GM12878 (cell line): ENCODE data around the gene TRIOBP. TPM values are rescaled to one million over a fixed set of nuclear protein-coding genes. Genes with fewer than 3 reads are reported as not detected.

Experiments used
- ATAC-seq: fragments of 200-7000 bp; cut with Tn5 transposase; 3 replicates; pipeline ENCODE4 v1.9.1; 2020; ENCODE audit warnings: mild to moderate bottlenecking, moderate library complexity
- BruUV-seq: library from RNA; stranded (reverse); fragments of 400-500 nt; replicated peaks from 2 replicates; lab custom pipeline; 2021; lab: Mats Ljungman, UMichigan
- CTCF ChIA-PET: fragments of 300-600 bp; sonication (Branson Sonifier 250); formaldehyde crosslinking; extraction: SDS; loops from one replicate; lab custom pipeline; 2021; ENCODE audit warnings: inconsistent platforms; lab: Yijun Ruan, JAX
- POLR2A ChIA-PET: fragments of 350-600 bp; formaldehyde crosslinking; extraction: SDS; loops from one replicate; lab custom pipeline; 2021; ENCODE audit warnings: inconsistent platforms; lab: Charles Lee
- RAD21 ChIA-PET: fragments of 300-600 bp; sonication (Branson Sonifier 250); formaldehyde crosslinking; loops from one replicate; lab custom pipeline; 2023; ENCODE audit warnings: antibody characterized with exemption; ENCODE audit not compliant: unreplicated experiment; lab: Charles Lee
- SMC1A ChIA-PET: fragments of 300-600 bp; sonication (Branson Sonifier 250); formaldehyde crosslinking; loops from one replicate; lab custom pipeline; 2023; ENCODE audit not compliant: unreplicated experiment, uncharacterized antibody; lab: Charles Lee
- DNase-seq: peaks from one replicate; pipeline ENCODE4 v3.0.0-alpha.2; 2011; ENCODE audit warnings: low read depth, low spot score
- FAIRE-seq: peaks from 3 replicates; lab custom pipeline; 2011; peaks lifted over from hg19 to GRCh38; lab: Jason Lieb, UNC
- H2AFZ ChIP-seq: 2 replicates; pipeline ENCODE4 v1.6.0; 2011; ENCODE audit warnings: low read depth, low read length, control low read depth; ENCODE audit not compliant: control insufficient read depth
- H3K27ac ChIP-seq: 2 replicates; pipeline ENCODE4 v1.5.1; 2011; ENCODE audit warnings: control low read depth; ENCODE audit not compliant: control insufficient read depth, insufficient read depth
- H3K27me3 ChIP-seq, 2 experiments: replicated peaks in 1 of 2; 2 replicates each; pipeline versions ENCODE4 v1.6.0 to v1.6.1; 2011; ENCODE audit warnings: low read length in 1 of 2; ENCODE audit not compliant: control insufficient read depth in 2 of 2, insufficient read depth in 2 of 2
- H3K36me3 ChIP-seq, 2 experiments: 2 replicates each; pipeline ENCODE4 v1.5.1; 2011; ENCODE audit warnings: low read length in 1 of 2; ENCODE audit not compliant: control insufficient read depth in 2 of 2, insufficient read depth in 2 of 2
- H3K4me1 ChIP-seq: 2 replicates; pipeline ENCODE4 v1.6.1; 2011; ENCODE audit warnings: mild to moderate bottlenecking, low read length, moderate library complexity, mixed read lengths; ENCODE audit not compliant: control insufficient read depth, insufficient read depth
- H3K4me2 ChIP-seq: 2 replicates; pipeline ENCODE4 v1.6.0; 2011; ENCODE audit warnings: control low read depth; ENCODE audit not compliant: control insufficient read depth, insufficient read depth
- H3K4me3 ChIP-seq: fragments of 200-600 bp; sonication (generic); 2 replicates; pipeline ENCODE4 v1.5.1; 2016
- H3K79me2 ChIP-seq: 2 replicates; pipeline ENCODE4 v1.6.0; 2011; ENCODE audit warnings: low read length; ENCODE audit not compliant: control insufficient read depth, insufficient read depth
- H3K9ac ChIP-seq: 2 replicates; pipeline ENCODE4 v1.8.0; 2011; ENCODE audit warnings: low read length, control low read depth, mixed read lengths; ENCODE audit not compliant: control insufficient read depth, insufficient read depth
- H3K9me3 ChIP-seq: replicated peaks from 3 replicates; pipeline ENCODE4 v1.5.1; 2011; ENCODE audit warnings: mild to moderate bottlenecking, low read length; ENCODE audit not compliant: control insufficient read depth, insufficient read depth
- H4K20me1 ChIP-seq: 2 replicates; pipeline ENCODE4 v1.6.0; 2011; ENCODE audit not compliant: control insufficient read depth, insufficient read depth
- ESRRA ChIP-seq: IDR thresholded peaks from 2 replicates; pipeline ENCODE4 v1.6.1; 2012; ENCODE audit warnings: mild to moderate bottlenecking, low read length, improper control_type of control experiment
- EZH2 ChIP-seq: IDR thresholded peaks from 2 replicates; pipeline ENCODE4 v1.6.1; 2012; ENCODE audit warnings: low read depth, mild to moderate bottlenecking, control low read depth, inconsistent platforms, low read length, borderline replicate concordance; ENCODE audit not compliant: control insufficient read depth
- GATAD2B ChIP-seq: fragments of 450-650 bp; conservative IDR thresholded peaks from 2 replicates; pipeline ENCODE4 v1.6.1; 2017; ENCODE audit warnings: low read depth, mild to moderate bottlenecking, moderate library complexity
- IRF4 ChIP-seq: IDR thresholded peaks from 2 replicates; pipeline ENCODE4 v1.6.1; 2011; ENCODE audit warnings: low read depth, low read length
- YY1 ChIP-seq: IDR thresholded peaks from 2 replicates; pipeline ENCODE4 v1.6.1; 2011; ENCODE audit warnings: low read depth, mild to moderate bottlenecking, low read length
- ZBTB11 ChIP-seq: fragments of 450-650 bp; formaldehyde crosslinking; IDR thresholded peaks from 2 replicates; pipeline ENCODE4 v1.5.0; 2022; ENCODE audit warnings: mild to moderate bottlenecking, missing genetic modification characterization
- ZSCAN29 ChIP-seq: fragments of 450-650 bp; IDR thresholded peaks from 2 replicates; pipeline ENCODE4 v1.6.1; 2017; ENCODE audit warnings: mild to moderate bottlenecking, moderate library complexity
- WGBS: methylation state at CpG from one replicate; pipeline ENCODE4 v1.1.6; 2016; ENCODE audit warnings: low lambda C conversion rate; ENCODE audit not compliant: insufficient replicate concordance, insufficient coverage; ENCODE audit errors: missing lambda C conversion rate; 5-methylcytosine and 5-hydroxymethylcytosine counted together
- in situ Hi-C: fragments of 300-500 bp; cut with MboI; formaldehyde crosslinking; loops from 9 replicates; pipeline ENCODE4 v1.14.3; 2018; ENCODE audit warnings: mixed read lengths
- intact Hi-C: fragments of 100-400 bp; cut with micrococcal nuclease; formaldehyde crosslinking; loops from one replicate; pipeline ENCODE4 v1.14.2; 2022; ENCODE audit not compliant: unreplicated experiment
- polyA plus RNA-seq, 11 experiments: library from polyadenylated mRNA; depleted of rRNA in 4 of 11; unstranded in 6 of 11; stranded (reverse) in 5 of 11; fragments of >200 nt; fragmentation: Nextera tagmentation in 4 of 11; fragmentation: Illumina TruSeq in 1 of 11; extraction: Ambion mirVana in 4 of 11; extraction: Trizol in 1 of 11; gene quantifications; 1 replicate in 1 of 11; 2 replicates in 10 of 11; pipeline versions ENCODE4 v1.2.1 to v1.2.3, GENCODE V29; 2011 to 2016; ENCODE audit warnings: inconsistent platforms in 2 of 11, missing spikeins in 2 of 11, low read depth in 1 of 11
- total RNA-seq, 4 experiments: library from RNA; depleted of rRNA in 3 of 4; stranded (reverse); fragments of >200 nt in 3 of 4; fragmentation: Illumina TruSeq in 1 of 4; extraction: Trizol in 1 of 4; gene quantifications; 2 replicates each; pipeline versions ENCODE4 v1.2.1 to v1.2.3, GENCODE V29; 2013 to 2021
- TF ChIP-seq, protein P1 (sequence below): IDR thresholded peaks from 2 replicates; pipeline ENCODE4 v1.6.1; 2012; ENCODE audit warnings: low read length, inconsistent platforms
- TF ChIP-seq, protein P2 (sequence below): fragments of 450-650 bp; IDR thresholded peaks from 2 replicates; pipeline ENCODE4 v1.6.1; 2018; ENCODE audit warnings: mild to moderate bottlenecking, low read depth, moderate library complexity; ENCODE audit not compliant: partially characterized antibody
- TF ChIP-seq, protein P3 (sequence below): fragments of 450-650 bp; IDR thresholded peaks from 2 replicates; pipeline ENCODE4 v1.6.1; 2017; ENCODE audit warnings: antibody characterized with exemption, mild to moderate bottlenecking, moderate library complexity

TRIOBP gene
- total and polyA plus RNA-seq, 10 of the 15 experiments (the other 5 are each of a cell fraction or from before 2014, with no cell fraction given): 0.21 to 23.6 (median 11.9) TPM

DNA sequence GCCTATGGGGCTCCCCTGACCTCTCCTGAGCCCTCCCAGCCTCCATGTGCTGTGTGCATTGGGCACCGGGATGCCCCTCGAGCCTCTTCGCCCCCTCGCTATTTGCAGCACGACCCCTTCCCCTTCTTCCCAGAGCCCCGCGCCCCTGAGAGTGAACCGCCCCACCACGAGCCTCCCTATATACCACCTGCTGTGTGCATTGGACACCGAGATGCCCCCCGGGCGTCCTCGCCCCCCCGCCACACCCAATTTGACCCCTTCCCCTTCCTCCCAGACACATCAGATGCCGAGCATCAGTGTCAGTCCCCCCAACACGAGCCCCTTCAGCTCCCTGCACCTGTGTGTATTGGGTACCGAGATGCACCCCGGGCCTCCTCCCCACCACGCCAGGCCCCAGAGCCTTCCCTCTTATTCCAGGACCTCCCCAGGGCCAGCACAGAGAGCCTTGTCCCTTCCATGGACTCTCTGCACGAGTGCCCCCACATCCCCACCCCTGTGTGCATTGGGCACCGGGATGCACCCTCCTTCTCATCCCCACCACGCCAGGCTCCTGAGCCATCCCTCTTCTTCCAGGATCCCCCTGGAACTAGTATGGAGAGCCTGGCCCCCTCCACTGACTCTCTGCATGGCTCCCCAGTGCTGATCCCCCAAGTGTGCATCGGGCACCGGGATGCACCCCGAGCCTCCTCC, 28.8 kb downstream of the TRIOBP start:
- no TSS peak for BruUV-seq
- TF ChIP-seq IRF4 (no peak), EZH2 (no peak), ZSCAN29 (no peak), ZBTB11 (CRISPR knock-in tag) (no peak), GATAD2B (no peak), YY1 (no peak), ESRRA (no peak)
- TF ChIP-seq, protein P1, sequence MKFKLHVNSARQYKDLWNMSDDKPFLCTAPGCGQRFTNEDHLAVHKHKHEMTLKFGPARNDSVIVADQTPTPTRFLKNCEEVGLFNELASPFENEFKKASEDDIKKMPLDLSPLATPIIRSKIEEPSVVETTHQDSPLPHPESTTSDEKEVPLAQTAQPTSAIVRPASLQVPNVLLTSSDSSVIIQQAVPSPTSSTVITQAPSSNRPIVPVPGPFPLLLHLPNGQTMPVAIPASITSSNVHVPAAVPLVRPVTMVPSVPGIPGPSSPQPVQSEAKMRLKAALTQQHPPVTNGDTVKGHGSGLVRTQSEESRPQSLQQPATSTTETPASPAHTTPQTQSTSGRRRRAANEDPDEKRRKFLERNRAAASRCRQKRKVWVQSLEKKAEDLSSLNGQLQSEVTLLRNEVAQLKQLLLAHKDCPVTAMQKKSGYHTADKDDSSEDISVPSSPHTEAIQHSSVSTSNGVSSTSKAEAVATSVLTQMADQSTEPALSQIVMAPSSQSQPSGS: no peak
- TF ChIP-seq, protein P2, sequence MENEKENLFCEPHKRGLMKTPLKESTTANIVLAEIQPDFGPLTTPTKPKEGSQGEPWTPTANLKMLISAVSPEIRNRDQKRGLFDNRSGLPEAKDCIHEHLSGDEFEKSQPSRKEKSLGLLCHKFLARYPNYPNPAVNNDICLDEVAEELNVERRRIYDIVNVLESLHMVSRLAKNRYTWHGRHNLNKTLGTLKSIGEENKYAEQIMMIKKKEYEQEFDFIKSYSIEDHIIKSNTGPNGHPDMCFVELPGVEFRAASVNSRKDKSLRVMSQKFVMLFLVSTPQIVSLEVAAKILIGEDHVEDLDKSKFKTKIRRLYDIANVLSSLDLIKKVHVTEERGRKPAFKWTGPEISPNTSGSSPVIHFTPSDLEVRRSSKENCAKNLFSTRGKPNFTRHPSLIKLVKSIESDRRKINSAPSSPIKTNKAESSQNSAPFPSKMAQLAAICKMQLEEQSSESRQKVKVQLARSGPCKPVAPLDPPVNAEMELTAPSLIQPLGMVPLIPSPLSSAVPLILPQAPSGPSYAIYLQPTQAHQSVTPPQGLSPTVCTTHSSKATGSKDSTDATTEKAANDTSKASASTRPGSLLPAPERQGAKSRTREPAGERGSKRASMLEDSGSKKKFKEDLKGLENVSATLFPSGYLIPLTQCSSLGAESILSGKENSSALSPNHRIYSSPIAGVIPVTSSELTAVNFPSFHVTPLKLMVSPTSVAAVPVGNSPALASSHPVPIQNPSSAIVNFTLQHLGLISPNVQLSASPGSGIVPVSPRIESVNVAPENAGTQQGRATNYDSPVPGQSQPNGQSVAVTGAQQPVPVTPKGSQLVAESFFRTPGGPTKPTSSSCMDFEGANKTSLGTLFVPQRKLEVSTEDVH: no peak
- TF ChIP-seq, protein P3, sequence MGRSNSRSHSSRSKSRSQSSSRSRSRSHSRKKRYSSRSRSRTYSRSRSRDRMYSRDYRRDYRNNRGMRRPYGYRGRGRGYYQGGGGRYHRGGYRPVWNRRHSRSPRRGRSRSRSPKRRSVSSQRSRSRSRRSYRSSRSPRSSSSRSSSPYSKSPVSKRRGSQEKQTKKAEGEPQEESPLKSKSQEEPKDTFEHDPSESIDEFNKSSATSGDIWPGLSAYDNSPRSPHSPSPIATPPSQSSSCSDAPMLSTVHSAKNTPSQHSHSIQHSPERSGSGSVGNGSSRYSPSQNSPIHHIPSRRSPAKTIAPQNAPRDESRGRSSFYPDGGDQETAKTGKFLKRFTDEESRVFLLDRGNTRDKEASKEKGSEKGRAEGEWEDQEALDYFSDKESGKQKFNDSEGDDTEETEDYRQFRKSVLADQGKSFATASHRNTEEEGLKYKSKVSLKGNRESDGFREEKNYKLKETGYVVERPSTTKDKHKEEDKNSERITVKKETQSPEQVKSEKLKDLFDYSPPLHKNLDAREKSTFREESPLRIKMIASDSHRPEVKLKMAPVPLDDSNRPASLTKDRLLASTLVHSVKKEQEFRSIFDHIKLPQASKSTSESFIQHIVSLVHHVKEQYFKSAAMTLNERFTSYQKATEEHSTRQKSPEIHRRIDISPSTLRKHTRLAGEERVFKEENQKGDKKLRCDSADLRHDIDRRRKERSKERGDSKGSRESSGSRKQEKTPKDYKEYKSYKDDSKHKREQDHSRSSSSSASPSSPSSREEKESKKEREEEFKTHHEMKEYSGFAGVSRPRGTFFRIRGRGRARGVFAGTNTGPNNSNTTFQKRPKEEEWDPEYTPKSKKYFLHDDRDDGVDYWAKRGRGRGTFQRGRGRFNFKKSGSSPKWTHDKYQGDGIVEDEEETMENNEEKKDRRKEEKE: no peak

More for the DNA sequence above, 28.8 kb downstream of the TRIOBP start:
- intact Hi-C loops (no loop called here), in situ Hi-C loops (no loop called here)
- ChIA-PET RAD21 (no interaction called here), SMC1A (no interaction called here), POLR2A (interaction anchor here (0.6 kb wide), 1 partner anchor 98 kb away, joined by 3 read pairs; no protein-coding TSS in a partner anchor), CTCF (no interaction called here)
- Histone ChIP-seq H2AFZ (no peak overlapping the region), H3K27ac (no peak overlapping the region), H4K20me1 (no peaks in the 10 kb centered on the region), H3K9ac (no peak overlapping the region), H3K4me3 (no peak overlapping the region), H3K27me3 (no peaks in the 10 kb centered on the region), H3K36me3 (no peaks in the 10 kb centered on the region), H3K4me1 (no peaks in the 10 kb centered on the region), H3K4me2 (no peak overlapping the region), H3K9me3 (no peaks in the 10 kb centered on the region), H3K79me2 (no peaks in the 10 kb centered on the region)
- DNase-seq (no peak), ATAC-seq (no peak), FAIRE-seq (no peak)
- 83% methylated on average over 12 of the region's 25 CpGs for WGBS
